Measurements from ENCODE around the gene TSPAN15. TPM values are rescaled to one million over a fixed set of nuclear protein-coding genes. Genes with fewer than 3 reads are reported as not detected.
"Not testable (repeated sequence)": the region's sequence is repeated elsewhere in the genome, so short reads cannot be mapped to it uniquely, and the experiment has no call there.

TSPAN15 gene
- total and polyA plus RNA-seq, 8 donors, result 34.4 to 67.9 (median 41.5) TPM

GRCh38 chr10:69483963-69484362, 32.7 kb downstream of the TSPAN15 start:
- H3K36me3 ChIP-seq, result peaks cover 0 to 8% of the 10 kb centered on the region in 2 donors
- peaks cover 26% of the 10 kb centered on the region in 2 donors for H3K4me1 ChIP-seq
- intact Hi-C loops (cut with DNase I), result no loop called here
- H3K27me3 ChIP-seq, result no peaks in the 10 kb centered on the region
- peaks cover 0 to 16% of the 10 kb centered on the region in 2 donors for H3K9me3 ChIP-seq
- no peak overlapping the region for H3K4me3 ChIP-seq
- ATAC-seq (no peak), DNase-seq (no peak)
- H3K27ac ChIP-seq, result no peak overlapping the region
- TF ChIP-seq CTCF (IDR thresholded peaks at IDR 0.05), result no peak

GRCh38 chr10:69484736-69485135, 33.5 kb downstream of the TSPAN15 start:
- no peak for DNase-seq
- Histone ChIP-seq H3K4me1 (peaks cover 18 to 19% of the 10 kb centered on the region in 2 donors), H3K27ac (no peak overlapping the region), H3K27me3 (no peaks in the 10 kb centered on the region), H3K4me3 (no peak overlapping the region), H3K36me3 (peaks cover 0 to 8% of the 10 kb centered on the region in 2 donors), H3K9me3 (peaks cover 0 to 24% of the 10 kb centered on the region in 2 donors)
- no peak for ATAC-seq
- intact Hi-C loops (cut with DNase I), result no loop called here
- TF ChIP-seq CTCF (IDR thresholded peaks at IDR 0.05), result no peak

GRCh38 chr10:69486922-69487730, 35.9 kb downstream of the TSPAN15 start:
- Histone ChIP-seq H3K9me3 (peaks cover 0 to 26% of the 10 kb centered on the region in 2 donors), H3K27me3 (no peaks in the 10 kb centered on the region), H3K27ac (no peak overlapping the region), H3K4me3 (no peak overlapping the region), H3K36me3 (peaks cover 0 to 8% of the 10 kb centered on the region in 2 donors), H3K4me1 (peaks cover 0 to 6% of the 10 kb centered on the region in 2 donors)
- ATAC-seq (peak; percentile 15), DNase-seq (no peak)
- intact Hi-C loops (cut with DNase I), result no loop called here
- no peak for TF ChIP-seq CTCF (IDR thresholded peaks at IDR 0.05)

GRCh38 chr10:69488149-69488844, 37.0 kb downstream of the TSPAN15 start:
- H3K36me3 ChIP-seq; H3K27me3 ChIP-seq; H3K27ac ChIP-seq; H3K4me1 ChIP-seq; ATAC-seq; H3K4me3 ChIP-seq; intact Hi-C loops (cut with DNase I); DNase-seq: not testable (repeated sequence)
- H3K9me3 ChIP-seq, result peaks cover 0 to 26% of the 10 kb centered on the region in 2 donors

- H3K27ac ChIP-seq; H3K4me3 ChIP-seq; H3K36me3 ChIP-seq; H3K4me1 ChIP-seq; H3K27me3 ChIP-seq; DNase-seq; intact Hi-C loops (cut with DNase I); ATAC-seq: not testable (repeated sequence)
- H3K9me3 ChIP-seq, result peaks cover 0 to 26% of the 10 kb centered on the region in 2 donors
Observed at GRCh38 chr10:69488856-69489255, 37.6 kb downstream of the TSPAN15 start.

- Histone ChIP-seq H3K4me1 (peaks cover 0 to 6% of the 10 kb centered on the region in 2 donors), H3K9me3 (peaks cover 0 to 26% of the 10 kb centered on the region in 2 donors), H3K27ac (no peak overlapping the region), H3K36me3 (peaks cover 0 to 8% of the 10 kb centered on the region in 2 donors), H3K4me3 (no peak overlapping the region), H3K27me3 (no peaks in the 10 kb centered on the region)
- intact Hi-C loops (cut with DNase I), result no loop called here
- no peak for TF ChIP-seq CTCF (IDR thresholded peaks at IDR 0.05)
- DNase-seq (no peak), ATAC-seq (no peak)
Observed at GRCh38 chr10:69489506-69490090, 38.3 kb downstream of the TSPAN15 start.

All from left lung (tissue), 10 donors.